ENCODE data around the gene SATB2.

- no peak for TF ChIP-seq CTCF (IDR thresholded peaks at IDR 0.05 in 8 of 11, conservative IDR thresholded peaks at IDR 0.05 in 3 of 11)
- no peak for TF ChIP-seq POLR2A (IDR thresholded peaks at IDR 0.05)
Observed at GRCh38 chr2:199219551-199219950, 238.2 kb downstream of the SATB2 start.

All from spleen (tissue), 7 donors.